Stimulated activated CD8-positive, alpha-beta memory T cell treated with anti-CD3 and anti-CD28 coated beads, Interleukin-2, amount 100 ng/mL, for 48 hours (primary cell): ENCODE data around the gene CLK4.

Experiments
- DNase-seq, 2 donors: peaks; one replicate each; pipeline ENCODE4 v3.0.0-alpha.2; 2020; ENCODE audit warnings: low read depth in 2 of 2

The CLK4 gene

GRCh38 chr5:178626484-178627258 lies at the start of gene CLK4:
Gene CLK4 (minus strand): TSS chr5:178627050. CDS start chr5:178623416, 3,634 bp downstream.
- DNase-seq = peak; percentile 93 to 97

- no peak for DNase-seq
These were observed 49.1 kb upstream of the CLK4 start for GRCh38 chr5:178675922-178676321.

- DNase-seq = no peak
These were observed 47.5 kb upstream of the CLK4 start for GRCh38 chr5:178674334-178674733.

GRCh38 chr5:178673801-178674295 lies 47.0 kb upstream of the CLK4 start:
- DNase-seq = no peak

- DNase-seq = no peak
These were observed 45.8 kb upstream of the CLK4 start for GRCh38 chr5:178672630-178673029.

DNA sequence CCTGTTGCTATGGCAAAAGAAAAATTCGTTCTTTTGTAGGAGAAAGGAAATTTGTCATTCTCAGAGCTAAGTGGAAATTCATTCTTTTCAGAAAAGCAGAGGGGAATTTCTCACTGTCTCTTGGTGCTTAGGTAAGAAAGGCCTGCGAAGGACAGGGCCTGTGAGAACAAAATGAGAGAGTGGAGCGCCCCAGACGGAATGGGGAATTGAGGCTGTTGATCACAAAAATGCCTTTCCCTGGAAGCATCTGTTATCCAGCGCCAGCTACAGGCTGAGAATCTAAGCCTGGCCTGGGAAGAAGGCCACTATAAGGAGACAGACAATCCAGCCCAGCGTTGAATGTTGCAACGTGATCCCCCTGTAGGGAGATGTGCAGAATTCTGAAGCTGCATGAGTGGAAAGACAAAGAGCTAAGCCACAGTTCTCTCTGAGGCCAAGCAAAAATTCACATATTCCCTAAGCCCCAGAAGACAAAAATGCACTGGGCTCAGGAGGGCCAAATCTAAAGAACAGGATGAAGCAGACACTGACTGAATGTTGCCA lies 44.8 kb upstream of the CLK4 start:
- DNase-seq = no peak

- DNase-seq = no peak
These were observed 43.6 kb upstream of the CLK4 start for GRCh38 chr5:178670351-178670885.

DNA sequence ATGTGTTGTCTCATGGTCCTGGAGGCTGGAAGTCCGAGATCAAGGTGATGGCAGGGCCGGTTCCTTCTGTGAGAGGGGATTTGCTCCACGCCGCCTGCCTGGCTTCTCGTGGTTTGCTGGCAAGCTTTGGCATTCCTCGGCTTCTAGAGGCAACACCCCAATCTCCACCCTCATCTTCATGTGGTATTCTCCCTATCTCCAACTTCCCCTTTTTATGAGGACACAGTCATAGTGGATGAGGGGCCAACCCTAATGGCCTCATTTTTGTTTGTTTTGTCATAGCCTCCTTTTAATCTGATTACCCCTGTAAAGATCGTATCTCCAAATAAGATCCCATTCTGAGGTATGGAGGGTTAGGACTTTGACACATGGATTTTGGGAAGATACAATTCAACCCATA lies 41.7 kb upstream of the CLK4 start:
- DNase-seq = no peak

- DNase-seq = no peak
These were observed 40.8 kb upstream of the CLK4 start for GRCh38 chr5:178667688-178668087.

GRCh38 chr5:178667101-178667500 lies 40.3 kb upstream of the CLK4 start:
- DNase-seq = no peak

DNA sequence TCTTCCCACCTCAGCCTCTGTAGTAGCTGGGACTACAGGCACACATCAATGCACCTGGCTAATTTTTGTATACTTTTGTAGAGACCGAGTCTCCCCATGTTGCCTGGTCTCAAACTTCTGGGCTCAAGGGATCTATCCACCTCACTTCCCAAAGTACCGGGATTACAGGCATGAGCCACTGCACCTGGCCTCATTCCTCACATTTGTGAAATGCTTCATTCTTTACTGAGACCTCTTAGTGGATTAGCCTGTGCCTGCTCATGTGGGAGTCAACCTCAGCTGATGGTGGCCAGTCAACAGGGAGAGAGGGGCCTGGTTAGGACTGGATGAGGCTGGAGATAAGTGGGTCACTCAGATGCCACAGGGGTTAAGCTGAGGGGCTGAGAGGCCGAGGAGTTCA lies 37.3 kb upstream of the CLK4 start:
- no peak for DNase-seq

GRCh38 chr5:178662541-178662860 lies 35.7 kb upstream of the CLK4 start:
- DNase-seq = no peak

DNA sequence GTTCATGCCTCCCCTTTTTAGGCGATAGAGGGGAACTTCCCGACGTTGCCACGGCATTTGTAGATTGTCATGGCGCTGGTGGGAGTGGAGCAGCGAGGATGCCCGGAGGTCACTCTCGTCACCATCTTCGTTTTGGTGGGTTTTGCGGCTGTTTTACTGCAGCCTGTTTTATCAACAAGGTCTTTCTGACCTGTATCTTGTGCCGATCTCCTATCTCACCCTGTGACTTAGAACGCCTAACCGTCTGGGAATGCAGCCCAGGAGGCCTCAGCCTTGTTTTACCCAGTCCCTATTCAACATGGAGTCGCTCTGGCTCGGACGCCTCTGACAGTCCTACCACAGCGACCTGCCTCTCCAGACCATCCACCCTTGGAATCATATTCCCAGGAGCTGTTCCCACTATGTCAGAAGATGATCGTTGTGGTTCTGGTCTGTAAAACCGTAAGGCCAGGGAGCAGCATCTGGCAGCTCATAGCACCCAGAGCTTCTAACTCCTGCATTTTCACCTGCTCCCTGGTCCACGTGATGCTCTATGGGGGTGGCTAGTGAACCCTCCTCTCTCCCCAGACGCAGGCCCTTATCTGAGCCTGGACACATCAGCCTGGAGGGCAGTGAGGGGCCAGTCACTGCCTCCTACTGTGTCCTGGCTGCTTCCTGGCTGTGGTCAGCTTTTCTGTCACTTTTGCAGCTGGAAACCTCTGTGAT lies 35.1 kb upstream of the CLK4 start:
- DNase-seq = no peak

- DNase-seq = no peak
These were observed 24.4 kb upstream of the CLK4 start for GRCh38 chr5:178651046-178651810.

DNA sequence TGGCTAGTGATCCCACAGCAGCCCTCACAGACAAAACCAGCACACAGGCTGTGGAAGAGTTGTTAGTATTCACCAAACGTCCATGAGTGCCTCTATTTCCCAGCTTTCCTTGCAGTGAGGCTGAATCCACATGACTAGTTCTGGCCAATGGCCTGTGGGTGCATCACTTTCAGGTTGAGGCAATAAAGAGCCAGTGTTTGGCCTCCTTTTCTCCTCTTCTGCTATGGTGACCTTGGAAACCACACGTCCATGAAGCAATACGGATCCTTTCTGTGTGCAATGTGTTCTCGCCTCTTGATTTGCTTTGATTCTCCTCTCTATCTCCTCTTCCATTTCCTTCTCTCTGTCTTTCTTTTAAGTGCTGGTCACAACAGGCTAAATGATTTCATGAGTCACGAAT lies 23.4 kb upstream of the CLK4 start:
- no peak for DNase-seq

DNA sequence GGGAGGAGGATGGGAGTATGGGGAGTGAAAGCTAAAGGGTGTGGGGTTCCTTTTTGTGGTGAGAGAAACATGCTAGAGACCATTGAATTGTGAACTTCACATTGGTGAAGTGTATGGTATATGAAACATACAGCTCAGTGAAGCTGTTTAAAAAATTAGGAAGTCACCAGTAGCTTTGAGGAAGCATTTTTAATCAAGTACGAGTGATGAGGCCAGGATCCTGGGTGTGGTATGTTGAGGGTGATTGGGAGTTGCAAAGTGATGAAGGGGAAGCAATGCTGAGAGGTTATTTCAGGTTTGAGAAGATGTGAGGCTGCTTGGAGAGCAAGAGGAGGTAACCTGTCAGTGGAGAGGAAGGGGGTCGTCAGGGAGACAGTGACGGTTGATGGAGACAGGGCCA lies 22.7 kb upstream of the CLK4 start:
- no peak for DNase-seq

- no peak for DNase-seq
These were observed 18.1 kb upstream of the CLK4 start for GRCh38 chr5:178644826-178645545.

- no peak for DNase-seq
These were observed 15.6 kb upstream of the CLK4 start for GRCh38 chr5:178642351-178642909.

DNA sequence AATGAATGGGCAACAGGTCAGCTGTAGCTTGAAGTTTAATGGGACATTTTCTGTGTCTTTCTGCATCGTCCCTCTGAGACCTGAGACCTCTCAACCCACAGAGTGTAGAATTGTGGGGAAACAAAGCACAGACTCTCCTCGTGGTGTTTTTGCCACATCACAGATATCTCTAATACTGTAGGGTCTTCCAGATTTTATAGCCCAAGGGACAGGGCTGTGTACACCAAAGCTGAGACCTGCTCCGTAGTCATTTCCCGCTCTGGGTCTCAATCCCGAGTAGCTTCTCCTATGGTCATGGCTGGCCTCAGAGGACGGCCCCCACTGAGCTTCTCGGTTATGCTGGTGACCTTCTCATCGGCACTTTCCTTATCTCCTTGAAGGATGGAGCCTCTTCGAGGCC lies 14.9 kb upstream of the CLK4 start:
- DNase-seq = no peak

GRCh38 chr5:178640331-178641045 lies 13.6 kb upstream of the CLK4 start:
- no peak for DNase-seq
